Stomach (tissue), 4 donors: ENCODE results near the gene ERBB4.

Source experiments
- CTCF ChIP-seq, 7 experiments: fragments of 450-650 bp in 4 of 7; fragments of 200-600 bp in 3 of 7; sonication (generic) in 3 of 7; IDR thresholded peaks; one replicate each; pipeline ENCODE4 v1.5.1; 2016 to 2019; ENCODE audit warnings: antibody characterized with exemption in 7 of 7, control low read depth in 2 of 7, mild to moderate bottlenecking in 1 of 7
- EP300 ChIP-seq: sonication (generic); formaldehyde crosslinking; IDR thresholded peaks from one replicate; pipeline ENCODE4 v1.6.1; 2017; ENCODE audit warnings: antibody characterized with exemption
- POLR2A ChIP-seq, 4 donors: fragments of 450-650 bp; IDR thresholded peaks; one replicate each; pipeline ENCODE4 v1.6.1; 2016; ENCODE audit warnings: antibody characterized with exemption in 4 of 4, control low read depth in 2 of 4, mild to moderate bottlenecking in 1 of 4, moderate library complexity in 1 of 4
- POLR2AphosphoS5 ChIP-seq, 3 donors: sonication (generic); formaldehyde crosslinking; IDR thresholded peaks; one replicate each; pipeline ENCODE4 v1.6.1; 2016; ENCODE audit warnings: antibody characterized with exemption in 3 of 3

- no peak for TF ChIP-seq POLR2A (IDR thresholded peaks at IDR 0.05)
- no peak for TF ChIP-seq CTCF (IDR thresholded peaks at IDR 0.05)
- no peak for TF ChIP-seq EP300
- TF ChIP-seq POLR2AphosphoS5 (IDR thresholded peaks at IDR 0.05), result no peak
Observed at GRCh38 chr2:211477537-211478275, 1060.9 kb downstream of the ERBB4 start.
